AG04450 (cell line): Measurements from ENCODE around the gene ZNF346. TPM values are rescaled to one million over a fixed set of nuclear protein-coding genes. Genes with fewer than 3 reads are reported as not detected.

Source experiments
- CTCF ChIA-PET: fragments of 300-600, 350-600 bp; formaldehyde crosslinking; extraction: SDS; loops from one replicate; lab custom pipeline; 2022; ENCODE audit warnings: antibody characterized with exemption, inconsistent platforms; lab: Charles Lee
- POLR2A ChIA-PET: fragments of 350-600 bp; formaldehyde crosslinking; extraction: SDS; loops from one replicate; lab custom pipeline; 2021; ENCODE audit warnings: antibody characterized with exemption, inconsistent platforms; lab: Yijun Ruan, JAX
- DNase-seq: peaks from one replicate; pipeline ENCODE4 v3.0.0-alpha.2; 2011; ENCODE audit warnings: low read depth, low spot score
- H3K27ac ChIP-seq: one replicate; pipeline ENCODE4 v1.5.1; 2012; ENCODE audit warnings: low read depth, low read length, control low read depth
- H3K27me3 ChIP-seq: one replicate; pipeline ENCODE4 v1.6.0; 2012; ENCODE audit warnings: low read length; ENCODE audit not compliant: control insufficient read depth, insufficient read depth
- H3K4me3 ChIP-seq: 2 replicates; pipeline ENCODE4 v1.5.1; 2011; ENCODE audit warnings: mild to moderate bottlenecking, low read depth, low read length, control low read depth
- H3K9me3 ChIP-seq: 2 replicates; pipeline ENCODE4 v1.5.1; 2012; ENCODE audit warnings: low read length; ENCODE audit not compliant: control insufficient read depth, insufficient read depth
- CTCF ChIP-seq: IDR thresholded peaks from 2 replicates; pipeline ENCODE4 v1.5.1; 2011; ENCODE audit warnings: low read depth, low read length, control low read depth, inconsistent platforms
- polyA plus RNA-seq: library from polyadenylated mRNA; depleted of rRNA; stranded (reverse); fragments of >200 nt; gene quantifications from 2 replicates; pipeline ENCODE4 v1.2.3, GENCODE V29; 2011

Gene ZNF346
- polyA plus RNA-seq, 1 experiment: 15.0 TPM

- CTCF ChIA-PET: interaction anchor here (0.6 to 6.4 kb wide), 11 partner anchors 11 to 426 kb away, joined by 3 to 81 read pairs (median 4); no protein-coding TSS in a partner anchor
- DNase-seq: no peak
- Histone ChIP-seq H3K27ac (no peak within 1 kb of the TSS), H3K4me3 (peak within 1 kb of the TSS; percentile 56), H3K27me3 (peaks cover 15% of the 10 kb centered on the region), H3K9me3 (no peaks in the 10 kb centered on the region)
- peak; percentile 45 for TF ChIP-seq CTCF
- POLR2A ChIA-PET: interaction anchor here (0.7 to 1.0 kb wide), 3 partner anchors 8 to 81 kb away, joined by 3 to 5 read pairs (median 4); no protein-coding TSS in a partner anchor
Observed at GRCh38 chr5:177086654-177087397, 64.3 kb downstream of the ZNF346 start, which contains the start of gene FGFR4. Gene FGFR4 (plus strand): TSS chr5:177086915. CDS start chr5:177089603, 2,688 bp downstream.

GRCh38 chr5:177087398-177088005 is 65.0 kb downstream of the ZNF346 start:
- Histone ChIP-seq H3K9me3 (no peaks in the 10 kb centered on the region), H3K27me3 (peaks cover 15% of the 10 kb centered on the region), H3K27ac (no peak overlapping the region), H3K4me3 (peak overlapping the region; percentile 56)
- no peak for TF ChIP-seq CTCF
- DNase-seq: no peak
- ChIA-PET POLR2A (no interaction called here), CTCF (interaction anchor here (1.2 to 6.4 kb wide), 6 partner anchors 10 to 74 kb away, joined by 3 to 81 read pairs (median 8); no protein-coding TSS in a partner anchor)

GRCh38 chr5:177089127-177089526 is 66.6 kb downstream of the ZNF346 start:
- ChIA-PET CTCF (interaction anchor here (0.9 to 1.1 kb wide), 4 partner anchors 18 to 24 kb away, joined by 3 to 5 read pairs (median 3); no protein-coding TSS in a partner anchor), POLR2A (no interaction called here)
- no peak for DNase-seq
- Histone ChIP-seq H3K4me3 (no peak overlapping the region), H3K9me3 (no peaks in the 10 kb centered on the region), H3K27ac (no peak overlapping the region), H3K27me3 (peaks cover 13% of the 10 kb centered on the region)
- no peak for TF ChIP-seq CTCF

GRCh38 chr5:177089825-177090641 is 67.5 kb downstream of the ZNF346 start:
- DNase-seq: no peak
- no peak overlapping the region for H3K27ac ChIP-seq
- ChIA-PET CTCF (interaction anchor here (0.9 to 1.1 kb wide), 4 partner anchors 18 to 24 kb away, joined by 3 to 5 read pairs (median 3); no protein-coding TSS in a partner anchor), POLR2A (no interaction called here)
- H3K9me3 ChIP-seq: no peaks in the 10 kb centered on the region
- peaks cover 11% of the 10 kb centered on the region for H3K27me3 ChIP-seq
- no peak overlapping the region for H3K4me3 ChIP-seq
- no peak for TF ChIP-seq CTCF
